Endodermal cell (in vitro differentiated cells): ENCODE data around the gene GRID1. TPM values are rescaled to one million over a fixed set of nuclear protein-coding genes. Genes with fewer than 3 reads are reported as not detected.

ENCODE experiments used
- DNase-seq: peaks from one replicate; pipeline ENCODE4 v3.0.0-alpha.2; 2017
- H3K27ac ChIP-seq: 2 replicates; pipeline ENCODE4 v1.5.1; 2013; ENCODE audit warnings: mild to moderate bottlenecking, low read depth, low read length, moderate library complexity
- H3K27me3 ChIP-seq: 2 replicates; pipeline ENCODE4 v1.6.1; 2013; ENCODE audit warnings: mild to moderate bottlenecking, low read length, moderate library complexity; ENCODE audit not compliant: insufficient read depth, control insufficient read depth, poor library complexity, severe bottlenecking
- H3K36me3 ChIP-seq: 2 replicates; pipeline ENCODE4 v1.7.0; 2013; ENCODE audit warnings: mild to moderate bottlenecking, low read length, moderate library complexity; ENCODE audit not compliant: control insufficient read depth, insufficient read depth
- H3K4me1 ChIP-seq: one replicate; pipeline ENCODE4 v1.7.0; 2013; ENCODE audit warnings: low read length; ENCODE audit not compliant: control insufficient read depth, insufficient read depth
- H3K4me3 ChIP-seq: 2 replicates; pipeline ENCODE4 v1.5.1; 2013; ENCODE audit warnings: mild to moderate bottlenecking, low read length, moderate library complexity
- H3K9ac ChIP-seq: 2 replicates; pipeline ENCODE4 v1.6.1; 2013; ENCODE audit warnings: mild to moderate bottlenecking, low read length, moderate library complexity; ENCODE audit not compliant: poor library complexity, severe bottlenecking; ENCODE audit errors: extremely low read depth
- H3K9me3 ChIP-seq: 2 replicates; pipeline ENCODE4 v1.6.1; 2013; ENCODE audit warnings: mild to moderate bottlenecking, low read length, moderate library complexity; ENCODE audit not compliant: control insufficient read depth
- H3K27ac Mint-ChIP-seq: 2 replicates; pipeline ENCODE4 v1.8.0; 2020; ENCODE audit warnings: mixed read lengths
- H3K27me3 Mint-ChIP-seq: 2 replicates; pipeline ENCODE4 v1.8.0; 2021; ENCODE audit warnings: mild to moderate bottlenecking, mixed read lengths; ENCODE audit not compliant: insufficient read depth
- H3K36me3 Mint-ChIP-seq: 2 replicates; pipeline ENCODE4 v1.8.0; 2020; ENCODE audit warnings: low read depth, mixed read lengths
- H3K4me1 Mint-ChIP-seq: 2 replicates; pipeline ENCODE4 v1.8.0; 2020; ENCODE audit warnings: mixed read lengths
- H3K4me3 Mint-ChIP-seq: 2 replicates; pipeline ENCODE4 v1.8.0; 2020; ENCODE audit warnings: mild to moderate bottlenecking, moderate library complexity, mixed read lengths
- H3K9me3 Mint-ChIP-seq: 2 replicates; pipeline ENCODE4 v1.8.0; 2020; ENCODE audit warnings: mild to moderate bottlenecking, mixed read lengths
- CTCF ChIP-seq: fragments of 200-600 bp; sonication (generic); conservative IDR thresholded peaks from 2 replicates; pipeline ENCODE4 v1.5.0; 2021; ENCODE audit warnings: antibody characterized with exemption, mild to moderate bottlenecking
- WGBS, 2 experiments: methylation state at CpG; one replicate each; pipeline versions ENCODE4 v1.1.5 to v1.1.7; 2013; ENCODE audit warnings: missing lambda C conversion rate in 2 of 2, mixed read lengths in 1 of 2; ENCODE audit not compliant: insufficient coverage in 1 of 2, insufficient read length in 1 of 2; 5-methylcytosine and 5-hydroxymethylcytosine counted together
- total RNA-seq, 2 donors: library from RNA; stranded (reverse); fragmentation: NEBNext Ultra II Directional in 1 of 2; extraction: Animal tissue kit (Norgen Biotek cat#: 25700) in 1 of 2; gene quantifications; 2 replicates in 1 of 2; 3 replicates in 1 of 2; pipeline ENCODE4 v1.2.1, GENCODE V29; 2021

GRID1 gene
- total RNA-seq, 2 donors from 2014 or later: 0.13 to 0.53 TPM

- Mint-ChIP-seq H3K9me3 (no peaks in the 10 kb centered on the region), H3K4me3 (no peak overlapping the region), H3K27me3 (peaks cover 16% of the 10 kb centered on the region), H3K36me3 (no peaks in the 10 kb centered on the region), H3K27ac (no peak overlapping the region), H3K4me1 (peaks cover 12% of the 10 kb centered on the region)
- H3K27me3 ChIP-seq: no peaks in the 10 kb centered on the region
- no peak for TF ChIP-seq CTCF
- peaks cover 2% of the 10 kb centered on the region for H3K4me1 ChIP-seq
- H3K9me3 ChIP-seq: no peaks in the 10 kb centered on the region
- H3K27ac ChIP-seq: no peak overlapping the region
- DNase-seq: no peak
- H3K36me3 ChIP-seq: no peaks in the 10 kb centered on the region
- 93% methylated on average over 3 of the region's 3 CpGs; no CpG with 5 or more reads in 1 of the 2 experiments for WGBS, 2 experiments
- H3K9ac ChIP-seq: no peak overlapping the region
- H3K4me3 ChIP-seq: no peak overlapping the region
These were observed 284.0 kb downstream of the GRID1 start for GRCh38 chr10:86082556-86082955.

GRCh38 chr10:86079088-86079487 lies 287.5 kb downstream of the GRID1 start:
- DNase-seq: peak; percentile 88
- Mint-ChIP-seq H3K9me3 (no peaks in the 10 kb centered on the region), H3K4me3 (no peak overlapping the region)

GRCh38 chr10:86078639-86079035 lies 288.0 kb downstream of the GRID1 start:
- Mint-ChIP-seq H3K9me3 (no peaks in the 10 kb centered on the region), H3K27me3 (peaks cover 11% of the 10 kb centered on the region), H3K27ac (no peak overlapping the region), H3K4me3 (no peak overlapping the region), H3K36me3 (no peaks in the 10 kb centered on the region), H3K4me1 (peaks cover 11% of the 10 kb centered on the region)
- Histone ChIP-seq H3K27ac (no peak overlapping the region), H3K36me3 (no peaks in the 10 kb centered on the region), H3K9me3 (no peaks in the 10 kb centered on the region), H3K4me3 (no peak overlapping the region), H3K9ac (no peak overlapping the region), H3K4me1 (peaks cover 2% of the 10 kb centered on the region), H3K27me3 (no peaks in the 10 kb centered on the region)
- no peak for TF ChIP-seq CTCF
- WGBS, 2 experiments: 76 to 82% methylated on average over 3 to 5 of the region's 5 CpGs
- no peak for DNase-seq

More at GRCh38 chr10:86079088-86079487, 287.5 kb downstream of the GRID1 start:
- no peaks in the 10 kb centered on the region for H3K36me3 Mint-ChIP-seq
- H3K4me3 ChIP-seq: no peak overlapping the region
- WGBS, 2 experiments: 46 to 49% methylated on average over 4 of the region's 4 CpGs
- H3K27me3 ChIP-seq: no peaks in the 10 kb centered on the region
- no peaks in the 10 kb centered on the region for H3K36me3 ChIP-seq
- no peak for TF ChIP-seq CTCF
- peaks cover 2% of the 10 kb centered on the region for H3K4me1 ChIP-seq
- H3K9ac ChIP-seq: no peak overlapping the region
- H3K9me3 ChIP-seq: no peaks in the 10 kb centered on the region
- H3K4me1 Mint-ChIP-seq: peaks cover 11% of the 10 kb centered on the region
- peaks cover 14% of the 10 kb centered on the region for H3K27me3 Mint-ChIP-seq
- no peak overlapping the region for H3K27ac ChIP-seq
- no peak overlapping the region for H3K27ac Mint-ChIP-seq
